Suppressor macrophage treated with lipopolysaccharide for 1 hour (primary cell): ENCODE measurements around the gene SPAG4.

Experiments used
- DNase-seq, 3 donors: peaks; one replicate each; pipeline ENCODE4 v3.0.0-alpha.2; 2020 to 2022

Gene SPAG4

DNA sequence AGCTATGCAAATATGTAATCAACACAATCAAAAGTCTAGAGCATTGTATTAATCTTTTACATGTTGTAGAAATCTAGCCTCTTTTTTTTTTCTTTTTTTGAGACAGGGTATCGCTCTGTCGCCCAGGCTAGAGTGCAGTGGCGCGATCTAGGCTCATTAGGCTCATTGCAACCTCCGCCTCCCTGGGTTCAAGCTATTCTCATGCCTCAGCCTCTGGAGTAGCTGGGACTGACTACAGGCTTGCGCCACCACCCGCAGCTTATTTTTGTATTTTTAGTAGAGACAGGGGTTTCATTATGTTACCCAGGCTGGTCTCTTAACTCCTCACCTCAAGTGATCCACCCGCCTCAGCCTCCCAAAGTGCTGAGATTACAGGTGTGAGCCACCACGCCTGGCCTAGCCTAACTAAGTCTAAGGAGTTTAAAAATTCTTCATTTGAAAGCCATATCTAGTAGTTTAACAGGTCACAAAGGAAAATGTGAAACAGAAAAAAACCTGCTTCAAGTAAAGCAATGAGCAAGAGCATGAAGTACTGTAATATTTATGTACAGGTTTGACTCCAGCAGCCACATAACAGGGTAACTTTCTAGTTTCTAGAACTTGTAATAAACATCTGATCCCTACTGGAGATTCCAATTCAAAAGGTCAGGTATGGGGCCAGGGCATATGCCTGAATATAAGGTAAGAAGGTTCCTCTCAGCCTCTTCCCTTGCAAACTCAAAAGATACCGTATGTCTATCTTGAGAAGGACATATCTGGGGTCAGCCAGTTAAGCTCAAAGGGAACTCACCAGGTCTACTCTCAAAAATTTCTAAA lies 44.7 kb downstream of the SPAG4 start:
- no peak for DNase-seq

DNA sequence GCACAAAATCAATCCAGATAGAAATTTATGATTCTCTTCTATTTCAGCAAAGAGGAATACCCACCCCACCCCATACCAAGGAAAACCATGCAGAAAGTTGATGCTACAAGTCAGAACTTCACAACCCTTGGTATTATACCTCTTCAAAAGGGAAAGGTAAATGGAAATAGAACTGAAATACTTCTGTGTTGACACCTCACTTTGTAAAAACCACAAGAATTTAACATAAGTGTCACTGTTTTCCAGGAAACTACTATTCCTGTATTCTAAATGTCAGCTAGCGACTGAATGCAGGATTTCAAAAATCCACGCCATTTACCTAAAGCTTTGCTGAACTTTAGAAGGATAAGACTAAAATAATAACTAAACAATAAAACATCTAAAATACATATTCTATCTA lies 45.4 kb downstream of the SPAG4 start:
- DNase-seq = no peak

DNA sequence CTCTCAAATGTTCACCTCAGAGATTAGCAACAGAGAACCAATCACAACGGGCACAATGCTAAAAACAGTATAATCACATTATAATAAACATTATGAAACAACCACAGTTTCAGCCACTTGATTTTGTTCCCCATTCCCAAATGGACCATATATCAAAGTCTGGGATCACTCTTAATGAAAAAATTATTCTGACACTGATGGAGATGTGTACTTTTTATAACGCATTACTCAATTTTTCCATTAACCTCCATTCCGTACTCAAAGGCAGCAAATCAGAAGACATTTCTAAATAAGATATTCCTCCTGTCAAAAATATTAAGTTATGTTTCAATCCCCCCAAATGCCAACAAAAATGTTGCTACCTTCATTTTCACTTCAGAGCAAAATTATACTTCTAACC lies 46.3 kb downstream of the SPAG4 start:
- DNase-seq = no peak

DNA sequence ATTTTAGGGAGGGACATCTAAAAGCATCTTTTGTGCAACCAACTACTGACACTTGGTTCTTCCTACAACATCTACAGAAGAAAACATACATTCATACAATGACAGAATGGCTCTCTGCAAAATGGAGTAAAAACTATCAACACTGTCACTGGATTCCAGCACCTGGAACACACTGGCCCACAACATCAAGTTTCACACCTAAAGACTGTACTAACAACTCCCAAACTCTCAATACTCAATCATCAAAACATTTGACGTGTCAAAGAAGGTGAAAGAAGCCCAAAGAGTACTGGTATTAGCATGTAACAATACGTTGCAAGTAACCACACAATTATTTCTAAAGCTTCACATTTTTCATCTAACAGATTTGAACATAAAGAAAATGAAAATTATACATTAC lies 46.9 kb downstream of the SPAG4 start:
- DNase-seq = no peak

DNA sequence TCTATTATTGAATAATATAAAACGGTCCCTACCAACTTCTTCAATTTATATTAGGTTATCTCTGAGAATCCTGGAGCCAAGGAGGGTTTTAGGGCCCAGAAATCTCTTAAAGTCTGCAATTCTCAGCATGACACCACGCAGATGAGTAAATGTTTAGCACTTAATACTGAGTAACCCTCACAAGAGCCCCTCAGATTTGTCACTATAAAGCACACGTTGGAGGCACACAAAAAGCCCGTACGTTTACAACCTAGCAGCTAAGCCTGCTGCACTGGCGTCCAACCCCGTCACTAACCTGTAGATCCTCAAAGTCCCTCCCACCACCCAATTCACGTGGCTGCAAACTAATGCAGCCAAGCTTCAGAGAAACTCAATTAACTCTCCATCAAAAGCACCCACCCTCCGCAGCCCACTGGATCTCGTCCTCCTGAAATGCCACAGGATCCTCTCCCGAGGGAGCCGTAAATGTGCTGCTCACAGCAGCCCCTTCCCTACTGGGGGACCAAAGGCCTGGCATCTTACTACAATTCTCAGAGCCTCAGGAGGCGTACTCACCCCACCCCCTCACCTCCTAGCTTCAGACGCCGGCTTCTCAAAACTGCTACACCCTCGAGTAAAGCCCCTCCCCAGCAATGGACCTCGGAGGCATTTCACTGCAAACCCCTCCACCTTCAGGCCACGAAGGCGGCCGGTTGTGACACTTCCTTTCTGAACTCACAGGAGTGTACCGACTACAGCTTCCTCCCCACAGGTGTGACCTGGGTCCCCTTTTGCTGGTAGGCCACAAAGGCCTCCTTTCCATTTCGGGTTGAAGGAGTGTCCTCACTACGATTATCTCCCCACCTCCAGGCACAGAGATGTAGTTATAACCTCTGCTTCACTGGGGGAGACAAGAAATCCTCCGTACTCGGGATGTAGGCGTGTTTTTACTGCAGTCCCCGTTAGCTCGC lies 48.2 kb downstream of the SPAG4 start:
- DNase-seq = peak; percentile 51 to 64 (median 53)

DNA sequence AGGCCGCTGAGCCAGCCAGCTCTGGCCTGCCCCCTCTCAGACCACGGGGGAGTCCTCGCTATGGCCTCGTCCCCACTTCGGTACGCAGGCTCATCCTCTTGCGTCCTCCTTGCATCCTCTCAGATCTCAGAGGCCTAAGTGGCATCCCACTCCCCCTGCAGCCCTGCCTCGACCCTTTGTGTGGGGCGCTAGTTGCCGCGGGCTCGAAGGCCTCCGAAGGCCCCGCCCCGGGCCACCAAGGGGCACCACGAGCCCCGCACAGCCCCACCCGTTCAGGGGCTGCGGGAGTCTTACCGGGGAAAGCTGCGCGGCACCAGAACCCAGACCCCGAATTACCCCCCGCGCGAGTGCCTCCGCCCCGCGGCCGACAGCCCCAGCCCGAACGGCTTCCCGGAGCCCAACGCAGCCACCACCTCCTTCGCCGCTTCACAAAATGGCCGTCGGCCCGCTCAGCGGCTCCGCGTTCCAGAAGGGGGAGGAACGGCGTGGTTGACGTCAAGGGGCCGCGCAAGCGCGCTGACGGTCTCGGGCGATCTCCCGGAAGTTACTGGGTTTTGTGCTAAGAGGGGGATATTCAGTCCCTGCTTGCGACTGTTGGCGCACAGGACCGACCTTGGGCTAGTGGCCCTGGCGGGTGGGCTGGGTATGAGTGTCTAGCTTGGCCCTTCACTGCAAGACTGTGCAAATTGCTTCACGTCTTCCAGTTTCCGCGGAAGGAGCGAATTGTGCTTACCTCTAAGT lies 49.0 kb downstream of the SPAG4 start, which contains the start of the genes CPNE1 and RBM12:
Gene CPNE1 (minus strand): TSS at position 435 of the 741 bp plus-strand sequence. CDS start 31,977 bp downstream, outside the sequence.
Gene RBM12 (minus strand): TSS at position 435 of the 741 bp plus-strand sequence. CDS start 9,578 bp downstream, outside the sequence.
- DNase-seq = peak; percentile 94 to 97 (median 96)

DNA sequence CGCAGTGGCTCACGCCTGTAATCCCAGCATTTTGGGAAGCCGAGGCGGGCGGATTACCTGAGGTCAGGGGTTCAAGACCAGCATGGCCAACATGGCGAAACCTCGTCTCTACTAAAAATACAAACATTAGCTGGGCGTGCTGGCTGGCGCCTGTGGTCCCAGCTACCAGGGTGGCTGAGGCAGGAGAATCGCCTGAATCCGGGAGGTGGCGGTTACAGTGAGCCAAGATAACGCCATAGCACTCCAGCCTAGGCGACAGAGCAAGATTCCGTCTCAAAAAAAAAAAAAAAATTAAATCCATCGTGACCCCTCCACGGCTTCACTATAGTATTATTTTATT lies 50.3 kb downstream of the SPAG4 start:
- DNase-seq = no peak

DNA sequence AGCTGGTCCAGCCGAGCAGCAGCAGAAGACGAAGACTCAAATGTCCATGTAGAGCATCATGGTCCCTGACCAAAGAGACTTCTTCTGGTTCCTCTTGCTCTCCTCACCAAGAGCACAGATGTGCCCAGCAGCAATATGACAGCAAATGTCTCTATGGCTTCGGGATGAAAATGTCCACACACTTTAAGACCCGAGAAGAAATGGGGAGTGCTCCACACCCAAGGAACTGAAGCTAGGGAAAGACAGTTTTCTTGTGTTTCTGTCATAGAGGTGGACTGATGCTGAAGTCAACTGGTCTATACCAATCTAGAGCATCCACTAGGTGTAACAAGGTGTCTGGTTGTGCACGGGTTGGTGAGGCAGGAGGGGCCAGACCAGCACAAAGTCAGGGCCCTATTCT lies 53.6 kb downstream of the SPAG4 start:
- DNase-seq = no peak

DNA sequence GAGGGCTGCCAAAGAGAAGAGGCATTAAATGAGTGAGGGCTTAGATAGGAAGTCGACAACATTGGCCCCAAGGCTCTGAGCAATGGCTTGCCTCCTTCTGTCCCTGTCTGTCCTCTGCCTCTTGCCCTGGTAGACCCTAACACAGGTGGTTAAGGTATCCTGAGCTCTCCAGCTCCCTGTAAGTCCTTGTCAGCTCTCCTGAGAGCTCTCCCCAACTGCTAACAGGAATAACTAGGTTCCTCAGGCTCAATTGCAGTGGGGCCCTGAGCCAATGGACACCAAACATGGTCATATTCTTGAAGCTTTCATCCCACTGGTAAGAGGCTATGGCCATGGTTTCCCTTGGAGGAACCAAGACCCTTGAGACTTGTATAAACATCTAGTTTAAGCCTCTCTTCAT lies 54.1 kb downstream of the SPAG4 start:
- no peak for DNase-seq
